Ovary (tissue), 3 donors: ENCODE data around the gene MPP1.

Experiments
- CTCF ChIP-seq, 3 donors: fragments of 450-650 bp in 2 of 3; fragments of 200-600 bp in 1 of 3; IDR thresholded peaks; one replicate each; pipeline versions ENCODE4 v1.5.1 to v1.8.0; 2016 to 2022; ENCODE audit warnings: antibody characterized with exemption in 3 of 3, mild to moderate bottlenecking in 1 of 3
- EP300 ChIP-seq: sonication (generic); formaldehyde crosslinking; IDR thresholded peaks from one replicate; pipeline ENCODE4 v1.6.1; 2017; ENCODE audit warnings: antibody characterized with exemption
- POLR2A ChIP-seq: fragments of 450-650 bp; IDR thresholded peaks from one replicate; pipeline ENCODE4 v1.6.1; 2017; ENCODE audit warnings: antibody characterized with exemption, mild to moderate bottlenecking, moderate library complexity
- donor health status: DM: no; HTN: no; CAD: no.

- no peak for TF ChIP-seq CTCF (IDR thresholded peaks at IDR 0.05)
- no peak for TF ChIP-seq POLR2A
- TF ChIP-seq EP300: no peak
Observed at GRCh38 chrX:154836163-154836562, 30.9 kb upstream of the MPP1 start.
